GM23248 (cell line): ENCODE results near the gene DMRT3.

Experiments
- EZH2 ChIP-seq: fragments of 200-600 bp; sonication (generic); IDR thresholded peaks from 2 replicates; pipeline ENCODE4 v1.6.1; 2018; ENCODE audit warnings: antibody characterized with exemption, mild to moderate bottlenecking; ENCODE audit not compliant: insufficient read depth, poor library complexity, severe bottlenecking
- EZH2phosphoT487 ChIP-seq: fragments of 200-600 bp; sonication (generic); IDR thresholded peaks from 2 replicates; pipeline ENCODE4 v1.6.1; 2018; ENCODE audit warnings: antibody characterized with exemption, moderate library complexity, mild to moderate bottlenecking, low read depth; ENCODE audit not compliant: insufficient read depth

DNA sequence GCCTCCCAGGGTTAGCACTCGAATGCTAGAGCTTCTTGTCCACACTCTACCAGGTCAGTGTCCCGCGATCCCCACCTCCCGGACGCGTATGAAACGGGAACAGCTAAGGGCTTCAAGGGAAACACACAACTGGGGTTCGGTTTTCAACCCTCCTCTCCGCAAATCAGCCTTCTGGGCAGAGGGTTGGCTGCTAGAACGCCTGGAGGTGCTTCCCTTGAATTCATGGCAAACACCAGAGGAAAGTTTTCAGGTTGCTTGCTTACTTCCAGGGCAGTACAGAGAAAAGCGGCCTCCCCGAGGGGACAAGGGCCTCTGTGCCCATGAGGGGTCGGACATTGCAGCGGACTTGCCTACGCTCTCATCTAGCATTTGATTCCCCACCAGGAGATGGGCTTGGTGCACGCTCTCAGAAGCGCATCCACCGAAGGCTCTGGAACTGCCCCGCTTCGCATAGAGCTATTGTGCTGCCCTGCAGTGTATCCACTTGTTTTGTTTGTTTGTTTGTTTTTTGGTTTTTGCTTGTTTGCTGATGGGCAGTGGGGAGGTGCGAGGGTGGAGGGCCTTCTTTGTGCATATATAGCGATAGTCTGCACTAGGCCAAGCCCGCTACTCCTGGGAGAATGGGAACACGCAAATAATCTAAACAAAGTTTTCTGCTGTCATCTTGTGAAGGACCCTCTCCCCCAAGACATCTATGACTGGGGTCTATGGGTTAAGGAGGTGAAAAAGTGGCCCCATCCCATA is 1.3 kb upstream of the DMRT3 start:
- TF ChIP-seq EZH2 (no peak), EZH2phosphoT487 (no peak)
